ENCODE measurements around the gene MOCS2.

DNA sequence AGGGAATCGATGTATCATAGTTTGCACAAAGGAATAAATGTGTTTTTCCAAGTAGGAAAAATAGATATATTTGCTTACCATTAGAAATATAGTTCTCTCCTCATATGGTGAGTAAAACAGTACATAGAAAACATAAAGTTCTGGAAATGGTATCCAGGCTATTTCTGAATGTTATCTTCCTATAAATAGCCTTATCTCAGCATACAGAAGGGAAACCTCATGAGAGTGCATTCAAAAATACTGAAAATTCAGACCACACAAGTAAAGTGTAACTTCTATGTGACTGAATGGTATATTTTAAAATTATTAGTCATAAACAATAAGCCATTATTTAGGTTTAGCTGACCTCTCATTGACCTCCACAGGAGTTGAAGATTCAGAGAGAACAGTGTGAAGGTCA is 43.5 kb downstream of the MOCS2 start:
- no peak for TF ChIP-seq POLR2A (IDR thresholded peaks at IDR 0.05)
- TF ChIP-seq CTCF (IDR thresholded peaks at IDR 0.05), result no peak
